ENCODE measurements around the gene TTLL11. TPM values are rescaled to one million over a fixed set of nuclear protein-coding genes. Genes with fewer than 3 reads are reported as not detected.

TTLL11 gene
- total RNA-seq, 3 donors from 2014 or later, result 6.0 to 22.2 (median 6.4) TPM

DNA sequence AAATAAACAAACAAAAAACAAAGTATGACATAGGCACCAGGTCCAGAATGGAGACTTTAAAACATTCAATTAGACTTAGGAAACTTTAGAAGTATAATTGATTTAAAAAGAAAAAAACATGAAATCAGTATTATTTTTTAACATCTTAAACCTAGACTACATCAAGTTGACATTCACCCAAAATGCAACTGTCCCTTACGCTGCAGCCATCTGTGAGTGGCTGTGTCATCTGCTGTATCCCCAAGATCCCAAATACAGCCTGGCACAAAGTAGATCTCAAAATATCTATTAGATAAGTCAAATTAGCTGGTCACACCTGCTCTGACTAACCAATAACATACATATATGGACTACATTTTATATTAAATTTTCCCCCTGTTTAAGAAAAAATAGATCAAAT is 7.8 kb downstream of the TTLL11 start:
- DNase-seq, result no peak
- peaks cover 8% of the 10 kb centered on the region for H3K4me1 ChIP-seq (ENCODE audit: low read depth)
- TF ChIP-seq CTCF (IDR thresholded peaks at IDR 0.05), result no peak
- H3K36me3 ChIP-seq (ENCODE audit: low read depth), result no peaks in the 10 kb centered on the region
- no peak overlapping the region for H3K4me3 ChIP-seq
- intact Hi-C loops (cut with DNase I, micrococcal nuclease), result no loop called here
- ATAC-seq, result no peak
- no peaks in the 10 kb centered on the region for H3K9me3 ChIP-seq

DNA sequence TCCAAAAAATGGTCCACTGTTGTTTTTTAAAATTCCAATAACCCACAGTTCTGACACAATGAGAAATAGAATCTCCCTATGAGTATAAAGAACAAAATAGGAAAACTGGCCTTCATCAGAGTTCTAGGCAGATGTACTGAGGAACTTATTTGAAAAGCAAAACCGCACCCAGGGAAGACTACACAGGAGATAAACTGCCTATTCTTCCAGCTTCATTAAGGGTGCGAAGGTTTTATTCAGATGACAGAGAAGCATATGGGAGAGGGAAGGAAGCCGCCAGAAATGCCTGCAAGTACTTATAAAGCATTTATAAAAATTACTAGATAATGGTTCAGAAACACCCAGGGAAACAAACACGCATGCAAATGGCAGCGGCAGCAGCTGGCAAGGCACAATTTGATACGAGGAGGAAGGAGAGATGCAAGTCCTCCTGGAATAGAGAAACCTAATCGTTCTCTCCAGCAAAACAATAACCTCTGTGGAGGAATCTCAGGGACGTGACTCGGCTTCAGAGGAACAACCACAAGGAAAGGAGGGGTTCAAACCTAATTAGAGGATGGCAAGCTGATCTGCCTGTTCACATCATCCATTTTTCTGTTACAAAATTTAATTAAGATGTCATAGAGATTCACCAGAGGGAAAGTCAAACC is 9.0 kb downstream of the TTLL11 start:
- intact Hi-C loops (cut with DNase I, micrococcal nuclease), result no loop called here
- ATAC-seq, result no peak
- Histone ChIP-seq H3K4me1 (ENCODE audit: low read depth) (no peaks in the 10 kb centered on the region), H3K9me3 (no peaks in the 10 kb centered on the region), H3K36me3 (ENCODE audit: low read depth) (no peaks in the 10 kb centered on the region), H3K4me3 (no peak overlapping the region)
- DNase-seq, result no peak
- no peak for TF ChIP-seq CTCF (IDR thresholded peaks at IDR 0.05)

DNA sequence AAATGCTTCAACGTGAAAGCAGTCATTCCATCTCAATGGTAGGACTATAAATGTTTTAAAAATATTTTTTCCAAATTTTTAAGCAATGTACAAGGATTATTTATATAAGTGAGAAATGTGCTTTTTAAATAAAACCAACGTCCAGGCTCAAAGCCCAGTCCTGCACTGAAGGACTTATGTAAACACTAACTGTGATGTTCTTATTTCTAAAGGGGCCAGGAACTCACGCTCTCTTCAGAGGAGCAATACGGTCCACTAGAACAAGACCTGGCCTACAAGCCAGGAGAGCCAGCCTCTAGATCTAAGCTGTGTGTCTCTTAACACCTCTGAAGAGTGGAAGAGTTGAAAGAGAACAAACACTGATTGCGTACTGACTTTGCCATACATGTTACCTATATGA is 12.1 kb downstream of the TTLL11 start:
- no peak for ATAC-seq
- no peaks in the 10 kb centered on the region for H3K4me1 ChIP-seq (ENCODE audit: low read depth)

DNA sequence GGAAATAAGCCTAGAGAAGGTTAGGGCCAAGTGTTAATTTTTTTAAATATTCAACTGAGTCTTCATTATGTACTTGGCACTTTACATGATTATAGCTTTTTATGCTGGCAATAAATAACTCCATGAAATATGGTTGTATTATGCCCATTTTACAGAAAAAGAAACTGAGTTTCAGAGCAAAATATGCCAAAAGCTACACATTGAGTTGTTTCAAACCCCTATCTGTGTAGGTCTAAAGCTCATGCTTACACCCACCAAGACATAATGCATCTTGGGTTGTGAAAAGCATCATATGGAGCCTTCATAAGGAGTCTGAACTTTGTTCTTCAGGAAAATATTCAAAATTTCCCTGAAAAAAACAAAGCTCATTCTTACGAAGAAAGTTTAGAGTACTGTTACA is 14.6 kb downstream of the TTLL11 start:
- Histone ChIP-seq H3K4me3 (no peak overlapping the region), H3K4me1 (ENCODE audit: low read depth) (no peaks in the 10 kb centered on the region), H3K9me3 (peaks cover 9% of the 10 kb centered on the region), H3K36me3 (ENCODE audit: low read depth) (no peaks in the 10 kb centered on the region)
- DNase-seq, result no peak
- no peak for TF ChIP-seq CTCF (IDR thresholded peaks at IDR 0.05)
- intact Hi-C loops (cut with DNase I, micrococcal nuclease), result no loop called here
- no peak for ATAC-seq

More for the DNA sequence above, 12.1 kb downstream of the TTLL11 start:
- H3K9me3 ChIP-seq, result peaks cover 9% of the 10 kb centered on the region
- DNase-seq, result no peak
- no peak overlapping the region for H3K4me3 ChIP-seq
- intact Hi-C loops (cut with DNase I, micrococcal nuclease), result no loop called here
- H3K36me3 ChIP-seq (ENCODE audit: low read depth), result no peaks in the 10 kb centered on the region
- TF ChIP-seq CTCF (IDR thresholded peaks at IDR 0.05), result no peak

GRCh38 chr9:122076773-122077172 is 16.3 kb downstream of the TTLL11 start:
- intact Hi-C loops (cut with DNase I, micrococcal nuclease), result no loop called here
- H3K36me3 ChIP-seq (ENCODE audit: low read depth), result no peaks in the 10 kb centered on the region
- TF ChIP-seq CTCF (IDR thresholded peaks at IDR 0.05), result no peak
- DNase-seq (no peak), ATAC-seq (no peak)
- no peak overlapping the region for H3K4me3 ChIP-seq
- H3K9me3 ChIP-seq, result peaks cover 9% of the 10 kb centered on the region
- no peaks in the 10 kb centered on the region for H3K4me1 ChIP-seq (ENCODE audit: low read depth)

DNA sequence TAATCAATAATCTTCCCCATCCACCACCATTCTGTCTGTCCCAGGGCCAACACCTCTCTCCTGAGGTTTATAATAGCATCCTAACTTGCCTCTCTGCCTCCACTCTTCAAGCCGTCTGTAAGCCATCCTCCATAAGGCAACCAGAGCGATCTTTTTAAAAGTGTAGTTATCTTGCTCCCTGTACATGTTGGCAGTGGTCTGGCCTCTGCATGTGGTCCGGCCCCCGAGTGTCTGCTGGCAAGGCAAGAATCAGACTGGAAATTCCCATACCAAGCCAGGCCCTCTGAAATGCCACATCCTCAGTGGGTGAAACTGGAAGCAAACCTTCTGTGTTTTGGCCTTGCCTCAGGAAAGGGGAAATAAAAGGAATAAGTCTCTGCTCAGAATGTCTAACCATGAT is 17.0 kb downstream of the TTLL11 start:
- no peaks in the 10 kb centered on the region for H3K4me1 ChIP-seq (ENCODE audit: low read depth)
- H3K9me3 ChIP-seq, result peaks cover 9% of the 10 kb centered on the region
- no peaks in the 10 kb centered on the region for H3K36me3 ChIP-seq (ENCODE audit: low read depth)
- intact Hi-C loops (cut with DNase I, micrococcal nuclease), result no loop called here
- no peak for ATAC-seq
- TF ChIP-seq CTCF (IDR thresholded peaks at IDR 0.05), result no peak
- no peak for DNase-seq
- no peak overlapping the region for H3K4me3 ChIP-seq

Data from mucosa of descending colon (tissue), 3 donors.